HG02840 (cell line): ENCODE data around the gene PTPRE.
A peak's percentile ranks its signal among the peaks of the same experiment; 100 is the strongest.

Source experiments
- ATAC-seq: cut with Tn5 transposase; IDR thresholded peaks from one replicate; pipeline ENCODE4 v1.9.1; 2021; ENCODE audit warnings: mild to moderate bottlenecking, moderate library complexity, moderate number of reproducible peaks; ENCODE audit not compliant: unreplicated experiment, low FRiP score

The PTPRE gene

GRCh38 chr10:128040681-128041080 lies 133.8 kb downstream of the PTPRE start:
- ATAC-seq, result no peak

- ATAC-seq, result no peak
Observed at GRCh38 chr10:128042131-128042610, 135.3 kb downstream of the PTPRE start.

GRCh38 chr10:128043259-128044045 lies 136.5 kb downstream of the PTPRE start:
- no peak for ATAC-seq

GRCh38 chr10:128044186-128044585 lies 137.3 kb downstream of the PTPRE start:
- ATAC-seq, result no peak

GRCh38 chr10:128044961-128045832 lies 138.3 kb downstream of the PTPRE start:
- ATAC-seq, result no peak

- ATAC-seq, result no peak
Observed at GRCh38 chr10:128045833-128046120, 138.9 kb downstream of the PTPRE start.

GRCh38 chr10:128046156-128046952 lies 139.5 kb downstream of the PTPRE start:
- no peak for ATAC-seq

- ATAC-seq, result no peak
Observed at GRCh38 chr10:128046953-128047290, 140.0 kb downstream of the PTPRE start.

- peak; percentile 96 for ATAC-seq
Observed at GRCh38 chr10:128047351-128047750, 140.4 kb downstream of the PTPRE start.

- peak; percentile 15 for ATAC-seq
Observed at GRCh38 chr10:128047991-128048818, 141.3 kb downstream of the PTPRE start.

- no peak for ATAC-seq
Observed at GRCh38 chr10:128048819-128049210, 141.9 kb downstream of the PTPRE start.

- no peak for ATAC-seq
Observed at GRCh38 chr10:128049226-128050120, 142.6 kb downstream of the PTPRE start.

- no peak for ATAC-seq
Observed at GRCh38 chr10:128050121-128050516, 143.2 kb downstream of the PTPRE start.

- ATAC-seq, result no peak
Observed at GRCh38 chr10:128050936-128051335, 144.0 kb downstream of the PTPRE start.

GRCh38 chr10:128051548-128051947 lies 144.6 kb downstream of the PTPRE start:
- ATAC-seq, result no peak

- no peak for ATAC-seq
Observed at GRCh38 chr10:128052696-128053095, 145.8 kb downstream of the PTPRE start.

GRCh38 chr10:128053356-128053755 lies 146.5 kb downstream of the PTPRE start:
- ATAC-seq, result no peak

- no peak for ATAC-seq
Observed at GRCh38 chr10:128054163-128054970, 147.5 kb downstream of the PTPRE start.
